ENCODE measurements around the gene PSMD8. TPM values are rescaled to one million over a fixed set of nuclear protein-coding genes. Genes with fewer than 3 reads are reported as not detected.

The PSMD8 gene
- total and polyA plus RNA-seq, 2 of the 8 experiments (the other 6 are each of a cell fraction or from before 2014, with no cell fraction given): 170 to 486 TPM

DNA sequence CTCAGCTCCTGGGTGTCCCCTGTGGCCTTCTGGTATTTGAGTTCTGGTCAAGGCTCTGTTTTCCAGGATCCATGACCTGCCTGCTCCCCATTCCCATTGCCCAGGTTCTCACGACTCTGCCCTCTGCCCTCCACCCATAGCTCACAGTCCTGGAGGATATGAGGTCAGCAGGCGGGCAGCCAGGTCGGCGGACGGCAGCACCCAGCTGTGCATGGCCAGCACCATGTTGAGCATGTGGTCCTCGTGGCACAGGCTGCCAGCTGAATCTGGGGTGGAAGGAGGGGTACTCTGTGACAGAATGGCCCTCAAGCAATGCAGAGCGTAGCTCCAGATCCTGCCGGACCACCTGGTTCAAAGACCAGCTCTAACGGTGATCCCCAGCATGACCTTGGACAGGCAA lies 46.6 kb downstream of the PSMD8 start (continued):
- TF ChIP-seq PHF8 (conservative IDR thresholded peaks at IDR 0.05; ENCODE audit: low read depth, low read length) (no peak), NANOG (IDR thresholded peaks at IDR 0.05; ENCODE audit: insufficient read depth, low read depth, low read length, poor library complexity, severe bottlenecking) (no peak), CHD2 (IDR thresholded peaks at IDR 0.05; ENCODE audit: low read length) (no peak)

All from H1 (cell line).